GM18498 (cell line): ENCODE results near the gene CTU2.

Source experiments
- ATAC-seq: cut with Tn5 transposase; IDR thresholded peaks from one replicate; pipeline ENCODE4 v1.9.1; 2021; ENCODE audit warnings: mild to moderate bottlenecking, moderate library complexity; ENCODE audit not compliant: unreplicated experiment

The CTU2 gene

DNA sequence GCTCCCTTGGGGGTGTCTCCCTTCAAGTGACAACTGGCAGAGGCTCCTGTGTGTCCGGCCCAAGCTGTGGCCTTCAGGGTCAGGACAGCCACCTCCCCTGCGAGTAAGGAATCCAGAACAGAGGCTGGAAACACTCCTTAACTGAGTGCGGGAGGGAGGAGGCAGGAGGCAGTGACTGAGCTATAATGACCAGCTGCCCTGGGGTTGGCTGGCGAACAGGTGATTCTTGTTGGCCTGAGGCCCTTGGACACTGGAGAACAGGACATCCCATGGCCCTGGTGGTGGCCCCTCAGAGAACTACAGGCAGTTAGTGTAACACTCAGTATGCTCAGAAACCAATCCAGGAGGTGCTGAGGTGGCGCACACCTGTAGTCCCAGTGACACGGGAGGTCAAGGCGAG, 10.6 kb upstream of the CTU2 start:
- no peak for ATAC-seq

DNA sequence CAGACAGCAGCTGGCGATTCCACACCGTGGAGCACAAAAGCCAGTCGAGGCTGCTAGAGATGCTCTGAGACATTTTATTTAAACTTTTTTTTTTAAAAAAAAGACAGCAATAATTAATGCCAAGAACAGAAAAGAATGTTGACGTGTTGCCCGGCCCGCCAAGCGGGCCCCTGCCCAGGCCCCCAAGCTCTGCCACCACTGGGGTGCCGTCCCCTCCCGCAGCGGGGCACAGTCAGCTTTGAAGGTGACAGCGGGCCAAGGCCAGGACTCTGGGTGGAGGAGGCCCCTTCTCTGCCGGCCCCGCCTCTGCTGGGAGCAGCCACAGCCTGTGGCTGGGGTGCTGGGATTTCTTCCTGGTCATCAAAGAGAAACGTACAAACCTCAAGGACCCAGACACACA, 9.9 kb upstream of the CTU2 start:
- no peak for ATAC-seq

DNA sequence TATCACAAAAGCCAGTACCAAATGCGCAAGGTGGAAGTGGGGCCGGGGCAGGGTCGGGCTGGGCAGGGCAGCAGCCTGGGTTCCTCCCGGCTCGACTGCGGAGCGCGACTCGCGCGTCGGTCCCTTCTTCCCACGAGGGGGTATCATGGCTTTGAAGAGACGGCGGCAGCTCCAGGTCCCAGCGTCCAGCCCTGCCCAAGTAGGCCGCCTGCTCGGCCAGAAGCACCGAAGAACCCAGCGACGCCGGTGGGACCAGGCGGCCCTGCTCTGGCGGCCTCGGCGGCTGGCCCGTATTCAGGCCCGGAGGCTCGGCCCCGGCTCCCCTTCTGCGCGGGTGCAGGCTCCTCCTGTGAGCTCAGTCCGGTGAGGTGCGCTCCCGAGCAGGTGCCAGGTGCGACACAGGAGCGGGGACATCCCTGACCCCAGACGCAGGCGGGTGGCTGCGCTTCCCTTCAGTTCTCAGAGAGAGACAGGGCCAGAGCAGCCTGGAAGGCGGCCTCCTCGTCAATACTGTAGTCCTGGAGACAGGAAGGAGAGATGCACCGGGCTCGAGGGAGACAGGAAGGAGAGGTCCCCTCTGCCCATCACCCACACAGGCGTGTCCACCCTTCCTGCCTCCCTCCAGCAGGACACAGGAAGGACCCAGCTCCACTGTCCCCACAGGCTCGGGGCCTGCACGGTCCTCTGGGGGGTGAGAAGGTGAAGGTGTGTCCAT, 9.0 kb upstream of the CTU2 start:
- ATAC-seq = no peak

DNA sequence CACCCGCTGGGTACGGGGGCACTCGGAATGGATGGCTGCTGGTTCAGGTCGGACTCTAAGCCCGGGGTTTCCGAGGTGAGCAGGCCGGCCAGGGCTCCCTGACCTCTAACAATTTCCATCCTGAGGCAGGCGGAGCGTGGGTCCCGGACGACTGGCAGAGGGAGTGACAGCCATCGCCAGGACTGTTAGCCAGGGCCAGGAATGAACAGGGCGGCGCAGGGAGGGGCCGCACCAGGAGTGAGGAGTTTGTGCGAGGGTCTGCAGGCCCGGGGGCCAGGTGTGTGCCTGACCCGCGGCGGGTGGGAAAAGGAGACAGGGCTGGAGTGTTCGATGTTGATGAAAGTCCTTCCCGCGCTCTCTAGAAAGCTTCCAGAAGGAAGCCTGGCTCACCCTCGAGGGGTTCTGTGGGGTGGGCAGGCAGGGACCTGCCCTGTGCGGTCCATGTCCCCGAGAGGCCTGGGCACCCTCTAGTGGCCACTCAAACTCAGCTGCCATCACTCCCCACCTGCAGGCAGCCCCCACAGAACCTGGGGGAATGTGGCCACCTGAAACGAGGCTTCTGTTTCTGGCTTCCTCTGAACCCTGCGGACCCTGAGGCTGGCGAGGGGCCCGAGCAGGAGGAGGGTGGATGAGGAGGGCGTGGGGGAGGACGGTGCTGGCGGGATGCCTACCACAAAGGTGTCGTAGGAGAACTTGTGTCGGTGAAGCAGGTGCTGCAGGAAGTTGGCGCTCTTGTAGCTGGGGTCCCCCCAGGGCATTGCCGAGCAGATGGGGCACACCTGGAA, 8.3 kb upstream of the CTU2 start:
- ATAC-seq = no peak

DNA sequence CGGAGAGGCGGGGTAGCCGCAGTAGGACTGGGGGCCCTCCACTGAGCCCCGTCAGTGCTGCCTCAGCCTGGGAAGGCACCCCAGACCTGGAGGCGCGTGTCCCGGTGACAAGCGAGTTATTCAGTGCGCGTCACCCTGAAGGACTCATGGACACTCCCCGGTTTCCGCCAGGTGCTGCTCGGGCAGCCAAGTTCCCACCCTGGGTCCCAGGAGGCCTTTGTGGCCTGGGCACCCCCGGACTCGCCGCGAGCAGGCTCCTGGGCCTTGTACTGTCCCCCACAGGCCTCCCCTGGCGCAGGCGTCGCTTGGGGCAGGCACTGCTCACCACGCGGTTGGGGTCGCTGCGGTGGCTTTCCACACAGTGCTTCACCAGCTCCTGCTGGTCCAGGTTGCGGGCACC, 7.7 kb upstream of the CTU2 start:
- no peak for ATAC-seq

DNA sequence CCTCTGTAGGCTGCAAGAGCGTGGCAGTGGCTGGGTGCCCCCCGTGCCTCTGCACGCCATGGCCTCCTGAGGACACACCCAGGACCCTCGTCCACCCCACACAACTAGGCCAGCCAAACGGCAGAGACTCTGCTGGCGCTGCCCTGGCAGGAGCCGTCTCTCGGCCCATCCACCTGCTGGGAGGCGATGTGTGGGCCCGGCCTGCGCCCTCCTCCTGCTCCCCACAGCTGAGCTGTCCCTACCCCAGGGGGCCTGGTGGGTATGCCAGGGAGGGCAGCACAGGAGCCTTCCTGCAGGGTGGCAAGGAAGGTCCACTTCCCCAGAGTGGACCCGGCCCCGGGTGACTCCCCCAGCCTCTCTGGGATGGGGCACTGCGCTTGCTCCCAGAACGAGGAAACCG, 7.1 kb upstream of the CTU2 start:
- no peak for ATAC-seq

DNA sequence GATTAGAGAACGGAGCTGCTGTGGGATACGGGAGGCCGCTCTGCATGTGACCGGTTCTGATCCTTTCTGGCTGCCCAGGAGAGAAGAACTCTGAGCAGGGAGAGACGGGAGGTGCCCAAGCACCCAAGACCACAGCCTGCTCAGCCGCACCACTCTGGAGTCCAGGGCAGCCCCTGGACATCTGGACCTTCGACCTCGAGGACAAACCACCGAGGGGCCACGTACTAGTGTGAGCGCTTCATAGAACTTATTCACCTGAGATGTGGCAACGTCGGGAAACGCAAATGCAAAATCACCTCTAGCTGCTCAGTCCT, 6.0 kb upstream of the CTU2 start:
- ATAC-seq = no peak

DNA sequence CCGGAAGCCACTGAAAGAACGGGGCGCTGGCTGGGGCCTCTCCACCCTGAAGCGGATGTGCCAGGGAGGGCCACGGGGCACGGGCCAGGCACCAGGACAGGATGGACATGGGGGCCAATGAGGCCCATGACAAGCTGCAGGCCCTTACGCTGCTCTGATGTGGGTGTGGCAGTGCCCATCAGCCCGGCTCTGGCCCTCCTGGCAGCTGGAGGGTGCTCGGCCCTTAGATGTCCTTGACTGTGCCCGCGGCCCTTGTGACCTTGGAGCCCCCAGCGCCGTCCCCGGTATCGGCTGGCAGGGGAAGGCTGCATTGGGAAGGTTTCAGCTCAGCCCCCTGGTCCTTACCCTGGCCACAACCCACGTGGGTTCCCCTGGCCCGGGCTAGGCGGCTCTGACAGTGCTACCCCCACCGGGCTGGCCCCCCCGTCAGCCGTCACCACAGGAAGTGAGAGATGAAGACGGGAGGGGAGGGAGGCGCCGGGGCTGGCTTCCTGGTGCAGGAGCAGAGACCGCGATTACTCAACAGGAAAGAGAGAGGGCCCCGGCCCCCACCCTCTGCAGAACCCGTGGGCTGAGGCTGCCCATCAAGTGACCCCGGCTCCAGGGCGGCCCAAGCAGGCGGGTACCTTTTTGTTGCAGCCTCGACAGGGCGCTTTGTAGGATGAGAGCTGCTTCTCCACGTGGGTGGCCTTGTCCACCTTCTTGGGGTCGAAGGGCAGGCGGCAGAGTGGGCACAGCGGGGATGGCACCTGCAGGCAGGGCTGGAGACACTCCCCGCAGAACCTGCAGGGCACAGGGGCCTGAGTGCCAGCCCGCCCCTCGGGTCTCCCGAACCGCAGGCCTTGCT, 5.4 kb upstream of the CTU2 start:
- ATAC-seq = peak; percentile 65

DNA sequence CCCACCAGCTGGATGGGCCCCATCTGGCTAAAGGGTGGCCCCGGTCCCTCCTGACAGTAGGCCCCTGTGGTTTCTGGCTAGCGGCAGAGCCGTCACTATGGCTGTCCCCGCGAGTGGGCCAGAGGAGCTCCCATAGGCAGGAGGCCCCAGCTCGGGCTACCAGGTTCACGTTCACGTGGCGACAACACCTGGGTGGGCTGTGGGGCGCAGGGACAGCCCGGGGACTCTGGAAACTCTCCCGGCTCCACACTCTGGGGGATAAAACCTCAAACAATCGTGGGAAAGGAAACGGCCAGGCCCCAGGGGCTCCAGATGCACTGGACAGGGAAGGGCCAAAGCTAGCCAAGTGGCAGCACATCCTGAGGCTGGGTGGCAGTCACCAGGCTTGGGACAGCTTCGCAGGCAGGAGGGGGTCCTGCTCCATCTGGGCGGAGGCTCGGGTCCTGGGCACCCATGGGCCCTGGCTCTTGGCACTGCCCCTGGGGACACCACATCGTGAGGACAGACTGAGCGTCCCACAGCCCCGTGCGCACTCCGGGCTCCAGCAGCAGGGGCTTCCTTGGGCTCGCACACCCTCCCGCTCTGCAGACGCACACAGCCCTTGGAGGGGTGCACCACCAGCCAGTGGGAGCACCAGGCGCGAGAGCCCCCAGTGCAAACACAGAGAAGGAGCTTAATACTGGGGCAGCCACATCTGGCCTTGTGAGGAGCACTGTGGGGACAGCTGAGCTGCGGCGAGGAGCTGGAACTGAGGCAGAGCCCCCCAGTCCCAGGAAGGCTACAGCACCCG, 4.5 kb upstream of the CTU2 start:
- no peak for ATAC-seq

DNA sequence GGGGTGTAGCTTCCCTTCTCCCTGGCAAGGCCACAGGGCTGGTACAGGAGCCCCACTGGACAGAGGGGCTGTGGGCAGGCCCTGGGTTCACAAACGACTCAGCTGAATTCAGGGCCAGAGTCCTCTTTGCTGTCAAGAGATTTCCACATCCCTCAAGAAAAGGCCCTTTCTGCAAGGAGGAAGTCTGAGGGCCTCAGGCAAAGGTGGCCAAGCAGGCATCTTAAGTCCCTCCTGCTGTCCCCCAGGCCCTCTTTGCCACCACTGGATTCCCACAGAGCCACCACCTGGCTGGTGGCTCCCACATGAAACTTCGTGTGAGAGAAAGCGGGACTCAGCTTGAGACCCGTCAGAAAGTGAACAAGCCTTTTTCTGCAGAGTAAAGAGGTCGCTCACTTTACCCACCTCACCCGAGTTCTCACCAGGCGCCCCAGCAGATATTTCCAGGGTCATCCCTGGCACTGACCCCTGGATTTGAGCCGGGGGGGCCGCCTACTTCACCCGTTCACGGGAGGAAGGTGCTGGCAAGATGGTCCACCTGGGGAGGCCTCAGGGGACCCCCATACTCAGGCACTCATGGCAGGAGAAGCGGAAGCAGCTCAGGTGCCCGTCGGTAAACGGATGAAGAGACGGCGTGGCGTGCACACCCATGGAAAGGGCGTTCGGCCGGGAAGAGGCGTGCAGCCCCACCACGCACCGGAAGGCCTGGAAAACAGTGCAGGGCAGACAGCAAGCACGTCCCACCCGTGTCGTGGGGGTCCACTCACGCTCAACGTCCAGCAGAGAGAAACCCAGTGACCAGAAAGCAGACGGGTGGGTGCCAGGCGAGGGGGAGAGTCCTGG, 3.7 kb upstream of the CTU2 start:
- ATAC-seq = no peak

DNA sequence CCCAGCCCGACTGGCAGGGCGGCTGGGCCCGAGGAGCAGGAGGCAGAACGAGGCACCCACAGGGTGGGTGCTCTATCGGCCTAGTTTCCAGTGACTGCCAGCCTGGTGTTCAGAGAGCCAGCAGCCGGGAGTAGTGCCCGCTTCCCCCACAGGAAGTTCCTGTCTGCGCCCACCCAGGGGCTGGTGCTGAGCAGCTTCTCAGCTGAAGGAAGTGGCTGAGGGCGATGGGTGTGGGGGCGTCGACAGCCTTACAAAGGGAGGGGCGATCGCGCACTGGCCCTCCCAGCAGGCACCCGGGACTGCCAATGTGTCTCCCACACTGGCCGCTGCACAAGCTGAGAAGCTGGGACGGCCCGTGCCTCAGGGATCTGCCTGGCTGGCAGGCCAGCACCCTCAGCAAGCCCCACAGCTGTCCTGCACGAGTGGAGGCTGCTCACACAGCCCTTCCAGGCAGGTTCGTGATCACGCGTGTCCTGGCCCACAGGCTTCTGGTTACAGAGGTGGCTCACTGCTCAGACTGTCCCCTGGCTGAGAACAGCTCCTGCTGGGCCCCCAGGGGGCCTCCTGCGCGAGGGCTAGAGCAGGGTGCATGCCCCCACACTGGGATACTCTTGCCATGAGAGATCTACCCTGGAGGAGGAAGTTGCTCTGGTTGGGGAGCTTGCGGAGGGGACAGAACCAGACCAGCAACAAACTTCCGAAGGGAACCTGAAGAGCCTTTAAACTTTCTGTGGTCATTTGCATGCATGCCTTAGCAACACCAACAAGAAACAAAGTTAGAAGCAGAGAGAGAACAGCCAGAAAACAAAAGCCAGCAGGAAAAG, 2.6 kb upstream of the CTU2 start:
- no peak for ATAC-seq

DNA sequence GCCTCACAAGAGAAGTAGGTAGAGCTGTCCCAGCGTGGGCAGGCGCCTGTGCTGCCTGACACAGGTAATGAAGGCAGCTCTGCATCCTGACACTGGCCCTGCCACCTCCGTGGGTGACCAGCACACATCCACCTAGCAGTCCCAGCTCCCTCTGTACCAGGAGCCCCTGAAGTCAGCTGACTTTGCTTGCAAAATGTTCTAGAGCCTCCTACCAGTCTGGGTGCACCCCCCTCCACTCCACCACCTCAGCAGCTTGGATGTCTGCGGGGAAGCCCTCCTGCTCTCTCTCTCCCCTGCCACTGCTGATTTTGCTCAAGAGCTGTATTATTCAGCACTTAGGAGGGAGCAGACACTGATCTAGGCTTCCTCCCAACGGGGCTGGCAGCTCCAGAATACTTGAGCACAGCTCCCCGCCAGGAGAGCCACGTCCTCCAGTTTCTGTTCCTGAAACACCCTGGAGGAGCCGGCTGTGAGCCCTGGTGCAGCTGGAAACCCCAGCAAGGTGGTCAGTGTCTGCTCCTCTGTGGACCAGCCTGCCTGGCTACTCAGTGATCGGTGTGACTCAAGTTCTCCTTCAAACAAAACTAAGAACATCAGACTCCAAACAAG, 1.1 kb upstream of the CTU2 start:
- ATAC-seq = no peak

DNA sequence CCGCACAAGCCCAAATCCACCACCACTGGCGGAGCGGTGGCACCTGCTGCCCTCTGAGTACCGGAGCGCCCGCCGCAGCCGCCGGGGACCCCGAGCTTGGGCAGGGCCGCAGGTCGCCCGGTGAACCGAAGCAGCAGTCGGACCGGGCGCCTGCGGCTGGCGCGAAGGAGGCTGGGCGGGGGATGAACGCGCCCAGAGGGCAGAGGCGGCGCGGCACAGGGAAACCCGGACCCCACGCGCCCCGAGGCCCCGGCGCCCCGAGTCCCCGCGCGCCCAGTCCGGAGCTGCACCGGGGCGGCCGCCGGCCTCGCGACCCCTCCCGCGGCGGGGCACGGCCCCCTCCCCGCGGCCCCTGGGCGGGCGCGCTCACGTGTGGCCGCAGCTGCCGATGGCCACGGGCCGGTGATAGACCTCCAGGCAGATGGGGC, 488 bp upstream of the CTU2 start:
- ATAC-seq = peak; percentile 18

DNA sequence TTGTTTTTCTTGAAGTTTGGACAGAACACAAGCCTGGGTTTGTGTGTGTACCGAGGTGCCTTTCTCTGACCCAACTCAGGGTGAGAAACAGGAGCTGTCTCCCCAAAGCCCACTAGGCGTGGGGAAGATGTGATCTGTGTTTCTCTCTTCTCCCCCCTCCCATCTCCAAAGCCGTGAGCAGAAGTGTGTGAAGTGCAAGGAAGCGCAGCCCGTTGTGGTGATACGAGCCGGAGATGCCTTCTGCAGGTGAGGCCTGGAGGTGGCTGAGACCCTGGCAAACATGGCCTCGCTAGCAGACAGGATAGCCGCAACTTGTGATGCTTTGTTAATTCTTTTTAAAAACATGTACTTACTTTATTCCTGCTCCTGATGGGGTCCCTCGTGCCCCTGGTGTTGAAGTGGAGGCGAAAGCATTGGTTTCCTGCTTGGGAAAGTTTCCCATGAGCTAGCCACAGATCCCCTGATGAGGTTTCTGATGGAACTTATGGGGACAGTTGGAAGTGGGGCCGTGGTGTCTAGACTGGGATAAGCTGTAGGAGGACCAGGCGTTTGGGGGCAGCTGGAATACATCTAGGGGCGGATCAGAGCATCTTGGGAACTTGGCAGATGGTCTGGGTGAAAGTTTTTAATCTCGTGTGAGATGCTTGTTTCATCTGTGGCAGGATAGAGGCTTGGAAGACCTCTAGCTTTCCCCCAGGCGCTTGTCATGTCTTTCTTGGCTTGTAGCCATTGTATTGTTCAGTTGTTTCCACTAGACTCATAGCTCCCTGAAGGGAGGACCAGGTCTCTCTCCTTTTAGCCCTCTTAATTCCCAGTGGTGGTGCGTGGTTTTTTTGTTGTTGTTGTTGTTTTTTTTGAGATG, 893 bp downstream of the CTU2 start:
- no peak for ATAC-seq

DNA sequence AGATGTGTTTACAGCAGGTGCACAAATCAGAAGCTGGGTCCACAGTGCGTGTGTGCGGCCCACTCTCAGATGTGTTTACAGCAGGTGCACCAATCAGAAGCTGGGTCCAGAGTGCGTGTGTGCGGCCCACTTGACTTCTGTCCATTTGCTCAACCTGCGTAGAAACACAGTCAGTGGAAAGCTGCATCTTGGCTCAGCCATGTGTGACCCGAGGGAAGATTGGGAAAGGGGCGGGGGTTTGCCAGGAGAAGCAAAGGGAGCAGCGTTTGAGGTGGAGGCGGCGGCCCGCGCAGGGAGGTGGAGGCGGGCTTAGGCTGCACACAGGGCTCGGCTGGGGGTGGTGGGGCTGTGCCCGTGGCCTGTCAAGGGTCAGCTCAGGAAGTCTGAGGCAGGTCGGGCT, 4.3 kb downstream of the CTU2 start:
- no peak for ATAC-seq

DNA sequence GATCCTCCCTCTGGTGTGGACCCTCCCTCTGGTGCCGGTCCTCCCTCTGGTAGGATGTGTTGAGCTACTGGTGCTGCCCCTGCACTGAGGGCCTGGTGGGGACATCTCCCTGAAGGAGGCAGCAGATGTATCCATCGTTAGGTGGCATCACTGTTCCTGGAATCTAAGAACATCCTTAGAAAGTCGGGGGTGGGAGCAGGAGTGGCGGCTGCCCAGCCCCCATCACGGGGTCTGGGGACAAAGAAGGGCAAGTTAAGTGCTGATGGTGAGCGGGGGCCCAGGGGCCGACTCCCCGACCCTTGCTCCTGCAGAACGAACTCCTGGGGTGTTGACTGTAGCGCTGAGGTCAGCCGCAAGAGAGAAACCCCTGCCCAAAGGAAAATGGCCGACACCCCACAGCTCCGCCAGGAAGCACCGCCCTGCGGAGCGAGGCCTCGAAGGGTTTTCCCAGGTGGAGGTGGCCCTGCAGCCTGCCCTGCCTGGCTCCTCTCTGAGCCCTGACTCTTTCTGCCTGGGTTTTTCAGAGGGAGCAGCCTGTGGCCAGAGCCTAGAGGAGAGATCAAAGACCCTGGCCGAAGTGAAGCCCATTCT, 5.5 kb downstream of the CTU2 start:
- no peak for ATAC-seq

DNA sequence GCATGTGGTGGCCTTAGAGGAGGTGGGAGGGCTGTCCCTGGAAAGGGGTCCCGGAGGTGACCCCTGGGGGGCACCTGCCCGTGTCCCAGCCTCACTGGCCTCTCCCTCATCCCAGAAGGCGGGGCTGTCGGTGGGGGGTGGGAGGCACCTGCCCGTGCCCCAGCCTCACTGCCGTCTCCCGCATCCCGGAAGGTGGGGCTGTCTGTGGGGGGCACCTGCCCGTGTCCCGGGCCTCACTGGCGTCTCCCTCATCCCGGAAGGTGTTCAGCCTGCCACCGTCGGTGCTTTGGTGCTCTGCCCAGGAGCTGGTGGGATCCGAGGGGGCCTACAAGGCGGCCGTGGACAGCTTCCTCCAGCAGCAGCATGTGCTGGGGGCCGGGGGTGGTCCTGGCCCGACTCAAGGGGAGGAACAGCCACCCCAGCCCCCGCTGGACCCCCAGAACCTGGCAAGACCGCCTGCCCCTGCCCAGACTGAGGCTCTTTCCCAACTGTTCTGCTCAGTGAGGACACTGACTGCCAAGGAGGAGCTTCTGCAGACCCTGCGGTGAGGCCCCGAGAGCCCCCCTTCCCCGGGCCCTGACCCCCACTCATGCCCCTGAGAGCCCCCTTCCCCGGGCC, 6.2 kb downstream of the CTU2 start:
- ATAC-seq = no peak
